Common myeloid progenitor, CD34-positive (primary cell): ENCODE data around the gene BAIAP2L2.

Experiments used
- CTCF ChIA-PET: fragments of 350-600 bp; sonication (Branson Sonifier 250); formaldehyde crosslinking; loops from one replicate; lab custom pipeline; 2021; ENCODE audit warnings: antibody characterized with exemption; lab: Charles Lee
- POLR2A ChIA-PET: fragments of 350-600 bp; sonication (Branson Sonifier 250); formaldehyde crosslinking; loops from one replicate; lab custom pipeline; 2021; ENCODE audit warnings: antibody characterized with exemption; lab: Charles Lee
- DNase-seq, 3 donors: peaks; one replicate each; pipeline versions ENCODE4 v3.0.0 to v3.0.0-alpha.2; 2013
- H3K27ac ChIP-seq, 2 experiments: 1 replicate in 1 of 2; 2 replicates in 1 of 2; pipeline ENCODE4 v1.7.0; 2013; ENCODE audit warnings: inconsistent platforms in 2 of 2, low read length in 2 of 2, mild to moderate bottlenecking in 2 of 2, low read depth in 1 of 2, moderate library complexity in 1 of 2; ENCODE audit not compliant: severe bottlenecking in 2 of 2, insufficient read depth in 1 of 2, poor library complexity in 1 of 2
- H3K27me3 ChIP-seq, 5 experiments: replicated peaks in 2 of 5; 1 replicate in 3 of 5; 2 replicates in 2 of 5; pipeline versions ENCODE4 v1.6.1 to v1.7.0; 2013; ENCODE audit warnings: low read length in 4 of 5, mild to moderate bottlenecking in 2 of 5, moderate library complexity in 2 of 5, inconsistent platforms in 1 of 5; ENCODE audit not compliant: insufficient read depth in 5 of 5, control insufficient read depth in 4 of 5
- H3K36me3 ChIP-seq, 4 experiments: 1 replicate in 2 of 4; 2 replicates in 2 of 4; pipeline versions ENCODE4 v1.6.1 to v1.7.0; 2013; ENCODE audit warnings: low read length in 3 of 4, control low read depth in 1 of 4, mild to moderate bottlenecking in 1 of 4; ENCODE audit not compliant: control insufficient read depth in 4 of 4, insufficient read depth in 4 of 4
- H3K4me1 ChIP-seq, 4 experiments: 1 replicate in 3 of 4; 2 replicates in 1 of 4; pipeline versions ENCODE4 v1.6.1 to v1.7.1; 2013; ENCODE audit warnings: low read length in 3 of 4, mild to moderate bottlenecking in 3 of 4, control low read depth in 1 of 4, inconsistent platforms in 1 of 4, moderate library complexity in 1 of 4; ENCODE audit not compliant: control insufficient read depth in 4 of 4, insufficient read depth in 4 of 4; ENCODE audit errors: control extremely low read depth in 1 of 4
- H3K4me3 ChIP-seq, 7 experiments: 1 replicate in 4 of 7; 2 replicates in 3 of 7; pipeline versions ENCODE4 v1.5.1 to v1.7.0; 2013; ENCODE audit warnings: mild to moderate bottlenecking in 7 of 7, low read length in 6 of 7, moderate library complexity in 6 of 7, inconsistent platforms in 2 of 7, low read depth in 2 of 7, control low read depth in 1 of 7; ENCODE audit not compliant: insufficient read depth in 4 of 7, control insufficient read depth in 1 of 7; ENCODE audit errors: extremely low read depth in 1 of 7
- H3K9me3 ChIP-seq, 5 experiments: 1 replicate in 4 of 5; 2 replicates in 1 of 5; pipeline versions ENCODE4 v1.6.1 to v1.7.1; 2013; ENCODE audit warnings: low read length in 4 of 5, mild to moderate bottlenecking in 2 of 5, inconsistent platforms in 1 of 5, low read depth in 1 of 5, moderate library complexity in 1 of 5; ENCODE audit not compliant: control insufficient read depth in 4 of 5, insufficient read depth in 2 of 5; ENCODE audit errors: control extremely low read depth in 1 of 5
- WGBS: methylation state at CpG from one replicate; pipeline ENCODE4 v1.1.5; 2013; ENCODE audit not compliant: insufficient coverage; 5-methylcytosine and 5-hydroxymethylcytosine counted together

The BAIAP2L2 gene

GRCh38 chr22:38046070-38046748 lies 64.3 kb downstream of the BAIAP2L2 start:
- Histone ChIP-seq H3K4me3 (no peak overlapping the region), H3K27ac (no peak overlapping the region), H3K4me1 (peaks cover 4 to 20% (median 13%) of the 10 kb centered on the region in 4 experiments), H3K9me3 (no peaks in the 10 kb centered on the region), H3K36me3 (no peaks in the 10 kb centered on the region), H3K27me3 (no peaks in the 10 kb centered on the region)
- POLR2A ChIA-PET = no interaction called here
- no peak for DNase-seq
- CTCF ChIA-PET = no interaction called here
- WGBS = 95% methylated on average over 12 of the region's 14 CpGs

GRCh38 chr22:38043151-38044039 lies 67.1 kb downstream of the BAIAP2L2 start:
- CTCF ChIA-PET = interaction anchor here (0.7 to 1.4 kb wide), 3 partner anchors 9 kb away, joined by 3 to 7 read pairs (median 3); no protein-coding TSS in a partner anchor
- POLR2A ChIA-PET = interaction anchor here (0.5 kb wide), 1 partner anchor 29 kb away, joined by 4 read pairs; no protein-coding TSS in a partner anchor

GRCh38 chr22:38042488-38042790 lies 68.0 kb downstream of the BAIAP2L2 start:
- CTCF ChIA-PET = interaction anchor here (0.7 to 1.4 kb wide), 2 partner anchors 8 to 10 kb away, joined by 3 to 7 read pairs; no protein-coding TSS in a partner anchor
- WGBS = 20% methylated on average over 1 of the region's 1 CpG
- Histone ChIP-seq H3K9me3 (no peaks in the 10 kb centered on the region), H3K27ac (no peak overlapping the region), H3K4me3 (peak overlapping the region in 1 of 7 experiments; percentile 11), H3K27me3 (no peaks in the 10 kb centered on the region), H3K4me1 (peaks cover 4 to 20% (median 13%) of the 10 kb centered on the region in 4 experiments), H3K36me3 (no peaks in the 10 kb centered on the region)
- POLR2A ChIA-PET = no interaction called here
- DNase-seq = no peak

More at GRCh38 chr22:38043151-38044039, 67.1 kb downstream of the BAIAP2L2 start:
- no peak for DNase-seq
- no peak overlapping the region for H3K4me3 ChIP-seq
- no peaks in the 10 kb centered on the region for H3K27me3 ChIP-seq
- no peak overlapping the region for H3K27ac ChIP-seq
- H3K9me3 ChIP-seq = no peaks in the 10 kb centered on the region
- peaks cover 4 to 20% (median 13%) of the 10 kb centered on the region in 4 experiments for H3K4me1 ChIP-seq
- H3K36me3 ChIP-seq = no peaks in the 10 kb centered on the region
- 99% methylated on average over 12 of the region's 16 CpGs for WGBS

GRCh38 chr22:38041760-38042487 lies 68.6 kb downstream of the BAIAP2L2 start:
- ChIA-PET CTCF (interaction anchor here (1.4 kb wide), 1 partner anchor 10 kb away, joined by 7 read pairs; no protein-coding TSS in a partner anchor), POLR2A (no interaction called here)
- Histone ChIP-seq H3K4me3 (peak overlapping the region in 2 of 7 experiments; percentile 11 to 36), H3K36me3 (no peaks in the 10 kb centered on the region), H3K4me1 (peaks cover 4 to 20% (median 13%) of the 10 kb centered on the region in 4 experiments), H3K27ac (no peak overlapping the region), H3K27me3 (no peaks in the 10 kb centered on the region), H3K9me3 (no peaks in the 10 kb centered on the region)
- DNase-seq = no peak
- WGBS = 58% methylated on average over 5 of the region's 5 CpGs

- Histone ChIP-seq H3K4me1 (peaks cover 4 to 20% (median 13%) of the 10 kb centered on the region in 4 experiments), H3K36me3 (no peaks in the 10 kb centered on the region), H3K9me3 (no peaks in the 10 kb centered on the region), H3K4me3 (no peak overlapping the region), H3K27ac (no peak overlapping the region), H3K27me3 (no peaks in the 10 kb centered on the region)
- no peak for DNase-seq
- ChIA-PET POLR2A (no interaction called here), CTCF (interaction anchor here (0.9 kb wide), 1 partner anchor 29 kb away, joined by 3 read pairs; no protein-coding TSS in a partner anchor)
- WGBS = 100% methylated on average over 11 of the region's 20 CpGs
Observed at GRCh38 chr22:38040953-38041759, 69.3 kb downstream of the BAIAP2L2 start.
